Endothelial cell of umbilical vein (primary cell): ENCODE measurements around the gene MCF2. TPM values are rescaled to one million over a fixed set of nuclear protein-coding genes. Genes with fewer than 3 reads are reported as not detected.

ENCODE experiments used
- BruUV-seq: library from RNA; stranded (reverse); fragments of 400-500 nt; replicated peaks from 2 replicates; lab custom pipeline; 2021; lab: Mats Ljungman, UMichigan
- CTCF ChIA-PET: fragments of 300-600, 350-600 bp; sonication (Branson Sonifier 250); formaldehyde crosslinking; loops from one replicate; lab custom pipeline; 2021; ENCODE audit warnings: antibody characterized with exemption, inconsistent platforms; lab: Charles Lee
- POLR2A ChIA-PET: fragments of 300-600, 350-600 bp; sonication (Branson Sonifier 250); formaldehyde crosslinking; loops from one replicate; lab custom pipeline; 2021; ENCODE audit warnings: antibody characterized with exemption, inconsistent platforms; lab: Charles Lee
- DNase-seq: peaks from one replicate; pipeline ENCODE4 v3.0.0-alpha.2; 2011; ENCODE audit warnings: low read depth, low spot score
- FAIRE-seq: peaks from 2 replicates; lab custom pipeline; 2011; peaks lifted over from hg19 to GRCh38; lab: Jason Lieb, UNC
- H2AFZ ChIP-seq: 2 replicates; pipeline ENCODE4 v1.6.0; 2012; ENCODE audit warnings: low read depth, low read length, control low read depth, inconsistent platforms
- H3K27ac ChIP-seq: 2 replicates; pipeline ENCODE4 v1.5.1; 2011; ENCODE audit warnings: low read depth, mild to moderate bottlenecking, control low read depth, low read length, moderate library complexity; ENCODE audit not compliant: insufficient read depth
- H3K27me3 ChIP-seq, 2 experiments: 2 replicates each; pipeline versions ENCODE4 v1.6.0 to v1.6.1; 2011; ENCODE audit warnings: low read length in 2 of 2, mixed read lengths in 1 of 2; ENCODE audit not compliant: control insufficient read depth in 2 of 2, insufficient read depth in 2 of 2
- H3K36me3 ChIP-seq, 2 experiments: 2 replicates in 1 of 2; 3 replicates in 1 of 2; pipeline ENCODE4 v1.5.1; 2011; ENCODE audit warnings: low read length in 2 of 2, mild to moderate bottlenecking in 1 of 2, moderate library complexity in 1 of 2; ENCODE audit not compliant: control insufficient read depth in 2 of 2, insufficient read depth in 2 of 2; ENCODE audit errors: extremely low read depth in 1 of 2
- H3K4me1 ChIP-seq: 3 replicates; pipeline ENCODE4 v1.5.1; 2011; ENCODE audit warnings: mild to moderate bottlenecking, low read length; ENCODE audit not compliant: control insufficient read depth, insufficient read depth; ENCODE audit errors: extremely low read depth
- H3K4me2 ChIP-seq: 2 replicates; pipeline ENCODE4 v1.6.1; 2011; ENCODE audit warnings: low read length, control low read depth, mixed read lengths; ENCODE audit not compliant: insufficient read depth
- H3K4me3 ChIP-seq, 3 experiments: fragments of 200-600 bp in 1 of 3; sonication (generic), shearing (Covaris generic) in 1 of 3; replicated peaks in 1 of 3; 2 replicates each; pipeline ENCODE4 v1.5.1; 2011 to 2016; ENCODE audit warnings: control low read depth in 3 of 3, low read length in 3 of 3, mild to moderate bottlenecking in 2 of 3, inconsistent platforms in 1 of 3, low read depth in 1 of 3, moderate library complexity in 1 of 3; ENCODE audit not compliant: insufficient read depth in 1 of 3
- H3K79me2 ChIP-seq: 2 replicates; pipeline ENCODE4 v1.6.0; 2012; ENCODE audit warnings: low read length, inconsistent platforms; ENCODE audit not compliant: control insufficient read depth, insufficient read depth
- H3K9ac ChIP-seq: replicated peaks from 2 replicates; pipeline ENCODE3; 2011; ENCODE audit warnings: low read length, control low read depth; ENCODE audit not compliant: insufficient read depth; ENCODE audit errors: extremely low read depth
- H3K9me1 ChIP-seq: replicated peaks from 3 replicates; pipeline ENCODE4 v1.6.0; 2011; ENCODE audit warnings: mild to moderate bottlenecking, low read length; ENCODE audit not compliant: control insufficient read depth, insufficient read depth; ENCODE audit errors: extremely low read depth
- H3K9me3 ChIP-seq: replicated peaks from 2 replicates; pipeline ENCODE4 v1.5.1; 2012; ENCODE audit warnings: low read length, inconsistent platforms; ENCODE audit not compliant: control insufficient read depth, insufficient read depth
- H4K20me1 ChIP-seq: replicated peaks from 2 replicates; pipeline ENCODE3; 2011; ENCODE audit warnings: mild to moderate bottlenecking, low read length; ENCODE audit not compliant: control insufficient read depth, insufficient read depth; ENCODE audit errors: extremely low read depth
- EZH2 ChIP-seq: IDR thresholded peaks from 2 replicates; pipeline ENCODE4 v1.6.1; 2012; ENCODE audit warnings: borderline replicate concordance, low read depth, mild to moderate bottlenecking, moderate library complexity, low read length, inconsistent platforms; ENCODE audit not compliant: severe bottlenecking
- FOS ChIP-seq: IDR thresholded peaks from 2 replicates; pipeline ENCODE4 v1.6.1; 2011; ENCODE audit warnings: mild to moderate bottlenecking, low read length, moderate library complexity, borderline replicate concordance; ENCODE audit not compliant: insufficient read depth
- GATA2 ChIP-seq: IDR thresholded peaks from 2 replicates; pipeline ENCODE4 v1.7.0; 2011; ENCODE audit warnings: low read depth, mild to moderate bottlenecking, moderate library complexity, mixed read lengths, low read length; ENCODE audit not compliant: insufficient read length, insufficient read depth
- JUN ChIP-seq: IDR thresholded peaks from 2 replicates; pipeline ENCODE4 v1.6.1; 2011; ENCODE audit warnings: borderline replicate concordance, low read depth; ENCODE audit not compliant: insufficient read length, insufficient read depth
- MYC ChIP-seq: IDR thresholded peaks from one replicate; pipeline ENCODE4 v1.6.1; 2011; ENCODE audit warnings: mild to moderate bottlenecking, low read depth, low read length
- POLR2A ChIP-seq: IDR thresholded peaks from 2 replicates; pipeline ENCODE4 v1.6.1; 2012; ENCODE audit warnings: low read depth, mild to moderate bottlenecking, control low read depth, low read length
- POLR2AphosphoS5 ChIP-seq: IDR thresholded peaks from 2 replicates; pipeline ENCODE4 v1.6.1; 2012; ENCODE audit warnings: low read depth, mild to moderate bottlenecking, control low read depth, low read length, moderate library complexity; ENCODE audit not compliant: insufficient read depth
- dilution Hi-C: fragments of 300-500 bp; cut with MboI; formaldehyde crosslinking; loops from one replicate; pipeline ENCODE4 v1.15.0; 2019; ENCODE audit warnings: low sequenced_read_pairs; ENCODE audit not compliant: extremely low pct_ligation_motif_present
- intact Hi-C: fragments of 100-400 bp; cut with micrococcal nuclease; formaldehyde crosslinking; loops from one replicate; pipeline ENCODE4 v1.10.0; 2022
- polyA plus RNA-seq, 4 experiments: library from polyadenylated mRNA; depleted of rRNA in 3 of 4; stranded (reverse) in 3 of 4; unstranded in 1 of 4; fragments of >200 nt; gene quantifications; 2 replicates each; pipeline versions ENCODE4 v1.2.1 to v1.2.3, GENCODE V29; 2011 to 2012; ENCODE audit warnings: missing spikeins in 1 of 4
- total RNA-seq: library from RNA; stranded (reverse); gene quantifications from 2 replicates; pipeline ENCODE4 v1.2.3, GENCODE V29; 2021
- TF ChIP-seq, protein P1 (sequence below), 2 donors: IDR thresholded peaks; 1 replicate in 1 of 2; 2 replicates in 1 of 2; pipeline ENCODE4 v1.5.1; 2011; ENCODE audit warnings: low read length in 2 of 2, mild to moderate bottlenecking in 2 of 2, moderate library complexity in 2 of 2, control low read depth in 1 of 2, inconsistent platforms in 1 of 2, low read depth in 1 of 2; ENCODE audit not compliant: insufficient read depth in 1 of 2; ENCODE audit errors: extremely low read depth in 1 of 2
- TF ChIP-seq, protein P2 (sequence below): IDR thresholded peaks from 2 replicates; pipeline ENCODE4 v1.6.1; 2011; ENCODE audit not compliant: insufficient read depth, insufficient read length

MCF2 gene
- total and polyA plus RNA-seq, 2 donors (not counting 3 experiments of a cell fraction or from before 2014, with no cell fraction given): 0.13 TPM; not detected in 1

DNA sequence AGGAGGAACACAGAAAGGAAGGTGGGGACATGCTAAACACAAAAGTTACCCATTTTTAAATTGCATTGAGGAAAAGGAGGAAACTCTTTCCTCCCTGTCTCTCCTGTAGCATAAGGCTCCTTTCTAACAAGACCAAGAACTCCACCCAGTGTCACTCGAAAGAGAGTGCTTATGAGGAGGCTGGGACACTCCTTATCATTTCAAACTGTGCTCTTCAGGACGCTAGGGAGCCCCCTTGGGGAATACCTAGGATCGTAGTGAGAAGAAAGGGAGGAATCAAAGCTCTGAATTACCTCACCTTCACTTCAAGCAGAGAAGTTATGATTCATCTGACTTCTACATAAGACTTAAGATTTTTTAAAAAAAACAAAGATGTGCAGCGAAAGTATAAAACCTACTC is 111.9 kb downstream of the MCF2 start:
- FAIRE-seq: no peak
- intact Hi-C loops: no loop called here
- Histone ChIP-seq H3K27ac (no peak overlapping the region), H3K4me2 (no peak overlapping the region), H2AFZ (no peak overlapping the region), H3K36me3 (no peaks in the 10 kb centered on the region), H4K20me1 (no peaks in the 10 kb centered on the region), H3K79me2 (no peaks in the 10 kb centered on the region), H3K9me1 (no peaks in the 10 kb centered on the region), H3K4me1 (no peaks in the 10 kb centered on the region), H3K4me3 (no peak overlapping the region), H3K9ac (no peak overlapping the region), H3K9me3 (no peaks in the 10 kb centered on the region), H3K27me3 (no peaks in the 10 kb centered on the region)
- dilution Hi-C loops: no loop called here
- TF ChIP-seq, protein P1, sequence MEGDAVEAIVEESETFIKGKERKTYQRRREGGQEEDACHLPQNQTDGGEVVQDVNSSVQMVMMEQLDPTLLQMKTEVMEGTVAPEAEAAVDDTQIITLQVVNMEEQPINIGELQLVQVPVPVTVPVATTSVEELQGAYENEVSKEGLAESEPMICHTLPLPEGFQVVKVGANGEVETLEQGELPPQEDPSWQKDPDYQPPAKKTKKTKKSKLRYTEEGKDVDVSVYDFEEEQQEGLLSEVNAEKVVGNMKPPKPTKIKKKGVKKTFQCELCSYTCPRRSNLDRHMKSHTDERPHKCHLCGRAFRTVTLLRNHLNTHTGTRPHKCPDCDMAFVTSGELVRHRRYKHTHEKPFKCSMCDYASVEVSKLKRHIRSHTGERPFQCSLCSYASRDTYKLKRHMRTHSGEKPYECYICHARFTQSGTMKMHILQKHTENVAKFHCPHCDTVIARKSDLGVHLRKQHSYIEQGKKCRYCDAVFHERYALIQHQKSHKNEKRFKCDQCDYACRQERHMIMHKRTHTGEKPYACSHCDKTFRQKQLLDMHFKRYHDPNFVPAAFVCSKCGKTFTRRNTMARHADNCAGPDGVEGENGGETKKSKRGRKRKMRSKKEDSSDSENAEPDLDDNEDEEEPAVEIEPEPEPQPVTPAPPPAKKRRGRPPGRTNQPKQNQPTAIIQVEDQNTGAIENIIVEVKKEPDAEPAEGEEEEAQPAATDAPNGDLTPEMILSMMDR (IDR thresholded peaks at IDR 0.05; ENCODE audit: extremely low read depth in 1 of 2, insufficient read depth in 1 of 2, low read depth in 1 of 2, low read length in 2 of 2): no peak
- no peak for TF ChIP-seq POLR2A
- no peak for TF ChIP-seq EZH2
- TF ChIP-seq FOS: no peak
- TF ChIP-seq MYC: no peak
- TF ChIP-seq POLR2AphosphoS5: no peak
- no peak for TF ChIP-seq JUN
- TF ChIP-seq, protein P2, sequence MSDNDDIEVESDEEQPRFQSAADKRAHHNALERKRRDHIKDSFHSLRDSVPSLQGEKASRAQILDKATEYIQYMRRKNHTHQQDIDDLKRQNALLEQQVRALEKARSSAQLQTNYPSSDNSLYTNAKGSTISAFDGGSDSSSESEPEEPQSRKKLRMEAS: no peak
- no peak for TF ChIP-seq GATA2
- ChIA-PET CTCF (no interaction called here), POLR2A (no interaction called here)
- no TSS peak for BruUV-seq
- DNase-seq: no peak
